Suprapubic skin (tissue), 4 donors: ENCODE results near the gene FUZ.

ENCODE experiments used
- CTCF ChIP-seq, 2 donors: fragments of 200-600 bp in 1 of 2; fragments of 450-650 bp in 1 of 2; sonication (generic) in 1 of 2; IDR thresholded peaks; one replicate each; pipeline ENCODE4 v1.5.1; 2016 to 2019; ENCODE audit warnings: antibody characterized with exemption in 2 of 2, mild to moderate bottlenecking in 1 of 2, moderate library complexity in 1 of 2
- EP300 ChIP-seq: sonication (generic); formaldehyde crosslinking; IDR thresholded peaks from one replicate; pipeline ENCODE4 v1.6.1; 2017; ENCODE audit warnings: antibody characterized with exemption
- POLR2A ChIP-seq, 2 donors: fragments of 450-650 bp; IDR thresholded peaks; one replicate each; pipeline ENCODE4 v1.6.1; 2017; ENCODE audit warnings: antibody characterized with exemption in 2 of 2, mild to moderate bottlenecking in 2 of 2, moderate library complexity in 2 of 2
- POLR2AphosphoS5 ChIP-seq, 3 donors: sonication (generic); formaldehyde crosslinking; IDR thresholded peaks; one replicate each; pipeline ENCODE4 v1.6.1; 2017; ENCODE audit warnings: antibody characterized with exemption in 3 of 3

- no peak for TF ChIP-seq CTCF (IDR thresholded peaks at IDR 0.05)
- no peak for TF ChIP-seq EP300
- TF ChIP-seq POLR2AphosphoS5 (IDR thresholded peaks at IDR 0.05), result no peak
- TF ChIP-seq POLR2A (IDR thresholded peaks at IDR 0.05), result no peak
Observed at GRCh38 chr19:49860336-49861102, 47.4 kb upstream of the FUZ start.
